NT2/D1 (cell line): ENCODE results near the gene PHKB.

Experiments
- SUZ12 ChIP-seq: IDR thresholded peaks from 2 replicates; pipeline ENCODE4 v1.6.1; 2011; ENCODE audit not compliant: insufficient read length, insufficient read depth; ENCODE audit errors: extremely low read depth
- YY1 ChIP-seq: IDR thresholded peaks from 2 replicates; pipeline ENCODE4 v1.6.1; 2011; ENCODE audit not compliant: insufficient read length, insufficient read depth

GRCh38 chr16:47461598-47462266, 601 bp downstream of the PHKB start:
- no peak for TF ChIP-seq YY1
- TF ChIP-seq SUZ12: no peak
